H9 (cell line): ENCODE results near the gene OR5K4. TPM values are rescaled to one million over a fixed set of nuclear protein-coding genes. Genes with fewer than 3 reads are reported as not detected.

Experiments used
- DNase-seq: peaks from one replicate; pipeline ENCODE4 v3.0.0-alpha.2; 2017
- H2AFZ ChIP-seq: one replicate; pipeline ENCODE4 v1.6.1; 2013; ENCODE audit warnings: mild to moderate bottlenecking, low read length, control low read depth, moderate library complexity
- H2AK5ac ChIP-seq: 2 replicates; pipeline ENCODE4 v1.6.1; 2013; ENCODE audit warnings: low read length, control low read depth, mixed read lengths; ENCODE audit not compliant: insufficient read length
- H2BK120ac ChIP-seq: one replicate; pipeline ENCODE4 v1.6.1; 2013; ENCODE audit warnings: low read depth, mild to moderate bottlenecking, low read length, control low read depth, inconsistent platforms; ENCODE audit not compliant: poor library complexity, severe bottlenecking
- H2BK12ac ChIP-seq: 2 replicates; pipeline ENCODE4 v1.6.1; 2013; ENCODE audit warnings: low read length, control low read depth, mixed read lengths, low read depth; ENCODE audit not compliant: insufficient read length
- H2BK15ac ChIP-seq: 2 replicates; pipeline ENCODE4 v1.6.1; 2013; ENCODE audit warnings: low read depth, low read length, control low read depth
- H2BK20ac ChIP-seq: one replicate; pipeline ENCODE4 v1.6.1; 2013; ENCODE audit warnings: low read depth, mild to moderate bottlenecking, low read length, control low read depth, inconsistent platforms; ENCODE audit not compliant: poor library complexity, severe bottlenecking
- H2BK5ac ChIP-seq: 2 replicates; pipeline ENCODE4 v1.6.1; 2013; ENCODE audit warnings: low read length, control low read depth, mixed read lengths; ENCODE audit not compliant: insufficient read length
- H3K14ac ChIP-seq: 2 replicates; pipeline ENCODE4 v1.6.1; 2013; ENCODE audit warnings: low read length, control low read depth; ENCODE audit not compliant: insufficient read depth
- H3K18ac ChIP-seq: 2 replicates; pipeline ENCODE4 v1.6.1; 2013; ENCODE audit warnings: low read depth, mild to moderate bottlenecking, mixed read lengths, low read length, control low read depth; ENCODE audit not compliant: insufficient read length
- H3K23ac ChIP-seq: 2 replicates; pipeline ENCODE4 v1.6.1; 2013; ENCODE audit warnings: low read length, control low read depth, mixed read lengths, low read depth; ENCODE audit not compliant: insufficient read length
- H3K23me2 ChIP-seq: 2 replicates; pipeline ENCODE4 v1.6.1; 2013; ENCODE audit warnings: low read depth, mild to moderate bottlenecking, mixed read lengths, low read length, control low read depth; ENCODE audit not compliant: insufficient read length, poor library complexity, severe bottlenecking
- H3K27ac ChIP-seq: 2 replicates; pipeline ENCODE4 v1.5.1; 2013; ENCODE audit warnings: low read length, control low read depth, mixed read lengths, low read depth; ENCODE audit not compliant: insufficient read length
- H3K27me3 ChIP-seq: 2 replicates; pipeline ENCODE4 v1.6.1; 2013; ENCODE audit warnings: low read length, control low read depth, inconsistent platforms; ENCODE audit not compliant: insufficient read depth
- H3K4ac ChIP-seq: 2 replicates; pipeline ENCODE4 v1.6.1; 2013; ENCODE audit warnings: low read depth, mild to moderate bottlenecking, control low read depth, inconsistent platforms, low read length, moderate library complexity
- H3K4me1 ChIP-seq: 2 replicates; pipeline ENCODE4 v1.6.1; 2013; ENCODE audit warnings: low read length, control low read depth, inconsistent platforms; ENCODE audit not compliant: insufficient read depth
- H3K4me2 ChIP-seq: 2 replicates; pipeline ENCODE4 v1.6.1; 2013; ENCODE audit warnings: low read length, control low read depth, mixed read lengths; ENCODE audit not compliant: insufficient read length, insufficient read depth
- H3K56ac ChIP-seq: 2 replicates; pipeline ENCODE4 v1.6.1; 2013; ENCODE audit warnings: low read depth, mild to moderate bottlenecking, mixed read lengths, low read length, control low read depth; ENCODE audit not compliant: insufficient read length
- H3K79me1 ChIP-seq: 2 replicates; pipeline ENCODE4 v1.6.1; 2013; ENCODE audit warnings: low read depth, mild to moderate bottlenecking, moderate library complexity, low read length, control low read depth, inconsistent platforms; ENCODE audit not compliant: insufficient read depth, poor library complexity, severe bottlenecking
- H3K79me2 ChIP-seq: 2 replicates; pipeline ENCODE4 v1.6.1; 2013; ENCODE audit warnings: low read length, control low read depth, inconsistent platforms; ENCODE audit not compliant: insufficient read depth
- H3K9ac ChIP-seq: 2 replicates; pipeline ENCODE4 v1.6.1; 2013; ENCODE audit warnings: low read length, control low read depth, mixed read lengths; ENCODE audit not compliant: insufficient read length; ENCODE audit errors: extremely low read depth
- H3K9me3 ChIP-seq: one replicate; pipeline ENCODE4 v1.6.1; 2013; ENCODE audit warnings: low read depth, low read length, inconsistent platforms; ENCODE audit not compliant: control insufficient read depth
- H3T11ph ChIP-seq: one replicate; pipeline ENCODE4 v1.6.1; 2013; ENCODE audit warnings: mild to moderate bottlenecking, low read length, control low read depth, inconsistent platforms
- H4K20me1 ChIP-seq: one replicate; pipeline ENCODE4 v1.6.1; 2013; ENCODE audit not compliant: control insufficient read depth, insufficient read length, insufficient read depth
- H4K5ac ChIP-seq: 2 replicates; pipeline ENCODE4 v1.6.1; 2013; ENCODE audit warnings: low read depth, mild to moderate bottlenecking, mixed read lengths, low read length, control low read depth; ENCODE audit not compliant: insufficient read length
- H4K8ac ChIP-seq: replicated peaks from 2 replicates; pipeline ENCODE4 v1.6.1; 2013; ENCODE audit warnings: low read length, control low read depth, mixed read lengths, low read depth; ENCODE audit not compliant: insufficient read length
- H4K91ac ChIP-seq: 2 replicates; pipeline ENCODE4 v1.6.1; 2013; ENCODE audit warnings: low read depth, mild to moderate bottlenecking, moderate library complexity, mixed read lengths, low read length, control low read depth; ENCODE audit not compliant: insufficient read length
- H3K27ac Mint-ChIP-seq, 3 experiments: 2 replicates in 2 of 3; 3 replicates in 1 of 3; pipeline ENCODE4 v1.8.0; 2020 to 2021; ENCODE audit warnings: mixed read lengths in 3 of 3, mild to moderate bottlenecking in 1 of 3, moderate library complexity in 1 of 3
- H3K27me3 Mint-ChIP-seq: 2 replicates; pipeline ENCODE4 v1.8.0; 2021; ENCODE audit warnings: low read depth, mild to moderate bottlenecking, moderate library complexity, mixed read lengths
- H3K36me3 Mint-ChIP-seq, 3 experiments: 2 replicates in 2 of 3; 3 replicates in 1 of 3; pipeline ENCODE4 v1.8.0; 2020 to 2021; ENCODE audit warnings: low read depth in 3 of 3, mixed read lengths in 3 of 3; ENCODE audit not compliant: insufficient read depth in 1 of 3
- H3K4me1 Mint-ChIP-seq, 2 experiments: 2 replicates each; pipeline ENCODE4 v1.8.0; 2020; ENCODE audit warnings: mixed read lengths in 2 of 2
- H3K4me3 Mint-ChIP-seq, 2 experiments: 2 replicates in 1 of 2; 3 replicates in 1 of 2; pipeline ENCODE4 v1.8.0; 2020 to 2021; ENCODE audit warnings: mild to moderate bottlenecking in 2 of 2, mixed read lengths in 2 of 2, moderate library complexity in 1 of 2
- H3K9me3 Mint-ChIP-seq, 2 experiments: 2 replicates in 1 of 2; 3 replicates in 1 of 2; pipeline ENCODE4 v1.8.0; 2020; ENCODE audit warnings: mild to moderate bottlenecking in 2 of 2, mixed read lengths in 2 of 2, moderate library complexity in 1 of 2
- WGBS: extraction: QIAGEN DNeasy Blood & Tissue Kit; methylation state at CpG from one replicate; pipeline ENCODE4 v1.1.7; 2013; ENCODE audit warnings: missing lambda C conversion rate, low lambda C conversion rate, mixed read lengths; ENCODE audit not compliant: insufficient read length; ENCODE audit errors: extremely low coverage; 5-methylcytosine and 5-hydroxymethylcytosine counted together
- total RNA-seq: library from RNA; stranded (reverse); gene quantifications from 2 replicates; pipeline ENCODE4 v1.2.1, GENCODE V29; 2021
- TF ChIP-seq, protein P1 (sequence below): fragments of 200-600 bp; sonication (generic); conservative IDR thresholded peaks from 3 replicates; pipeline ENCODE4 v1.8.0; 2021; ENCODE audit warnings: antibody characterized with exemption, mild to moderate bottlenecking

The OR5K4 gene
- total RNA-seq, 1 experiment from 2014 or later: not detected

GRCh38 chr3:98325055-98325454 lies 28.6 kb upstream of the OR5K4 start:
- Histone ChIP-seq H2BK15ac (no peak overlapping the region), H4K8ac (no peak overlapping the region), H4K5ac (peak overlapping the region; percentile 88), H3K79me1 (no peaks in the 10 kb centered on the region), H2BK20ac (peak overlapping the region; percentile 77), H3K27me3 (no peaks in the 10 kb centered on the region), H3K23ac (no peak overlapping the region), H3K23me2 (peaks cover 4% of the 10 kb centered on the region), H3K4ac (no peak overlapping the region; the same call in 1 of the 2 replicates), H2BK5ac (peak overlapping the region; percentile 48), H4K20me1 (no peaks in the 10 kb centered on the region), H3K4me2 (peak overlapping the region; percentile 83), H3K27ac (peak overlapping the region; percentile 100), H3K9me3 (no peaks in the 10 kb centered on the region), H4K91ac (no peak overlapping the region), H2BK12ac (no peak overlapping the region), H3K18ac (peak overlapping the region; percentile 81), H2AFZ (no peak overlapping the region), H3K79me2 (peaks cover 25% of the 10 kb centered on the region; the same call in 1 of the 2 replicates), H3K4me1 (peaks cover 12% of the 10 kb centered on the region; the same call in 1 of the 2 replicates), H3T11ph (peak overlapping the region; percentile 79), H2BK120ac (peak overlapping the region; percentile 96), H3K56ac (no peak overlapping the region), H3K14ac (peak overlapping the region; percentile 68), H2AK5ac (no peak overlapping the region), H3K9ac (peak overlapping the region; percentile 85)
- Mint-ChIP-seq H3K36me3 (peaks cover 0 to 20% (median 0%) of the 10 kb centered on the region in 3 experiments; a peak in 4 of 7 replicates), H3K27ac (peak overlapping the region in 2 of 3 experiments; percentile 40 to 98; a peak in 3 of 7 replicates), H3K4me3 (peak overlapping the region; percentile 2 to 77; a peak in 3 of 5 replicates), H3K4me1 (peaks cover 56 to 63% of the 10 kb centered on the region in 2 experiments), H3K9me3 (no peaks in the 10 kb centered on the region; a peak in 1 of 5 replicates), H3K27me3 (no peaks in the 10 kb centered on the region)
- no CpG with 5 or more reads among the region's 12 CpGs for WGBS
- peak; percentile 81 for DNase-seq
- TF ChIP-seq, protein P1, sequence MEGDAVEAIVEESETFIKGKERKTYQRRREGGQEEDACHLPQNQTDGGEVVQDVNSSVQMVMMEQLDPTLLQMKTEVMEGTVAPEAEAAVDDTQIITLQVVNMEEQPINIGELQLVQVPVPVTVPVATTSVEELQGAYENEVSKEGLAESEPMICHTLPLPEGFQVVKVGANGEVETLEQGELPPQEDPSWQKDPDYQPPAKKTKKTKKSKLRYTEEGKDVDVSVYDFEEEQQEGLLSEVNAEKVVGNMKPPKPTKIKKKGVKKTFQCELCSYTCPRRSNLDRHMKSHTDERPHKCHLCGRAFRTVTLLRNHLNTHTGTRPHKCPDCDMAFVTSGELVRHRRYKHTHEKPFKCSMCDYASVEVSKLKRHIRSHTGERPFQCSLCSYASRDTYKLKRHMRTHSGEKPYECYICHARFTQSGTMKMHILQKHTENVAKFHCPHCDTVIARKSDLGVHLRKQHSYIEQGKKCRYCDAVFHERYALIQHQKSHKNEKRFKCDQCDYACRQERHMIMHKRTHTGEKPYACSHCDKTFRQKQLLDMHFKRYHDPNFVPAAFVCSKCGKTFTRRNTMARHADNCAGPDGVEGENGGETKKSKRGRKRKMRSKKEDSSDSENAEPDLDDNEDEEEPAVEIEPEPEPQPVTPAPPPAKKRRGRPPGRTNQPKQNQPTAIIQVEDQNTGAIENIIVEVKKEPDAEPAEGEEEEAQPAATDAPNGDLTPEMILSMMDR: no peak
